Astrocyte (in vitro differentiated cells and primary cell): ENCODE results near the gene ZNF618.

Source experiments
- EZH2 ChIP-seq: IDR thresholded peaks from 2 replicates; pipeline ENCODE4 v1.6.1; 2012; ENCODE audit warnings: mild to moderate bottlenecking, low read length, inconsistent platforms; ENCODE audit not compliant: insufficient read depth
- TF ChIP-seq, protein P1 (sequence below): IDR thresholded peaks from 2 replicates; pipeline ENCODE4 v1.5.1; 2011; ENCODE audit warnings: low read depth, mild to moderate bottlenecking, inconsistent platforms, low read length, moderate library complexity; ENCODE audit not compliant: insufficient read depth

GRCh38 chr9:113934829-113935676 lies 58.9 kb downstream of the ZNF618 start:
- TF ChIP-seq, protein P1, sequence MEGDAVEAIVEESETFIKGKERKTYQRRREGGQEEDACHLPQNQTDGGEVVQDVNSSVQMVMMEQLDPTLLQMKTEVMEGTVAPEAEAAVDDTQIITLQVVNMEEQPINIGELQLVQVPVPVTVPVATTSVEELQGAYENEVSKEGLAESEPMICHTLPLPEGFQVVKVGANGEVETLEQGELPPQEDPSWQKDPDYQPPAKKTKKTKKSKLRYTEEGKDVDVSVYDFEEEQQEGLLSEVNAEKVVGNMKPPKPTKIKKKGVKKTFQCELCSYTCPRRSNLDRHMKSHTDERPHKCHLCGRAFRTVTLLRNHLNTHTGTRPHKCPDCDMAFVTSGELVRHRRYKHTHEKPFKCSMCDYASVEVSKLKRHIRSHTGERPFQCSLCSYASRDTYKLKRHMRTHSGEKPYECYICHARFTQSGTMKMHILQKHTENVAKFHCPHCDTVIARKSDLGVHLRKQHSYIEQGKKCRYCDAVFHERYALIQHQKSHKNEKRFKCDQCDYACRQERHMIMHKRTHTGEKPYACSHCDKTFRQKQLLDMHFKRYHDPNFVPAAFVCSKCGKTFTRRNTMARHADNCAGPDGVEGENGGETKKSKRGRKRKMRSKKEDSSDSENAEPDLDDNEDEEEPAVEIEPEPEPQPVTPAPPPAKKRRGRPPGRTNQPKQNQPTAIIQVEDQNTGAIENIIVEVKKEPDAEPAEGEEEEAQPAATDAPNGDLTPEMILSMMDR: no peak
- TF ChIP-seq EZH2: no peak
